GM18502 (cell line): ENCODE results near the gene VWC2.

Experiments
- ATAC-seq: cut with Tn5 transposase; IDR thresholded peaks from one replicate; pipeline ENCODE4 v1.9.1; 2021; ENCODE audit warnings: mild to moderate bottlenecking; ENCODE audit not compliant: unreplicated experiment, poor library complexity

The VWC2 gene

DNA sequence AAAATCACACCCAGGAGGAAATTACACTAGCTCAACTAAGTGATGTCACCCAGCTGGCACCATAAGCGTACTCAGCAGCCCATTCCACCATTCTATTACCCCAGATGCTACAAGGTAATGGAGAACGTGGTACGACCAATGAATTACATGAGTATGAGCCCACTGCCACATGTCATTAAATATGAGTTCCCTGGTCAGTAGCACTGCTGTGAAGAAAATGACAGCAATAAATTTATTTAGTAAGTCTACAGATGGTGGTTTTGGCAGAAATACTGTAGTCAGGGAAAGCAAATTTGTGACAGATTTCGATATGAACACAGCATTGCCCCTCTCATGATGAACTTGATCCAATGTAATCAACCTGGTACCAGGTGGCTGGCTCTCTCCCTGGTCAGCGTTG lies 154.2 kb downstream of the VWC2 start:
- ATAC-seq = no peak

DNA sequence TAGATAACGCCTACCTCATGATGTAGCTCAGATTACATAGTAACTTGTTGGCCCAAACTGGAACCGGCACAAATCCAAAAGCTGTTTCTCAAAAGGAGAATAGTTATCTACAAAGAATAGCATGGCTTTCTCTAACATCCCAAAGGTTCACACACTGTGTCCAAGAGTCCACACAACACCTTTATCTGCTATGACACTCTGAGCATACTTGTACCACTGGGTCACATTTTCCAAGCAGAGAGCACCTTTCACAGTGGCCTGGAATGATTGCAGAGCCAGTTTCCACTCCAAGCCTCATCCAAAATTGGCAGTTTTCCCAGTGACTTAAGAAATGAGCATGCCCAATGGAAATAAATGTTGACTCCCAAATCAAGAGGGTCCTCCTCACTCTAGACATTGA lies 155.3 kb downstream of the VWC2 start:
- ATAC-seq = no peak

DNA sequence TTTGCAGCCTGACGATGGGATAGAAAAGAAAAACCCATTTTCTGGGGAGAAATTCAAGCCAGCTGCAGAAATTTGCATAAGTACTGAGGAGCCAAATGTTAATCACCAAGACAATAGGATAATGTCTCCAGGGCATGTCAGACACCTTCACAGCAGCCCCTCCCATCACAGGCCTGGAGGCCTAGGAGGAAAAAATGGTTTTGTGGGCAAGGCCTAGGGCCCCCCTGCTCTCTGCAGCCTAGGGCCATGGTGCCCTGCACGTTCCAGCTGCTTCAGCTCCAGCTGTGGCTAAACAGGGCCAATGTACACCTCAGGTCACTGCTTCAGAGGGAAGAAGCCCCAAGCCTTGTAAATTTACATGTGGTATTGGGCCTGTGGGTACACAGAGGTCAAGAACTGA lies 158.2 kb downstream of the VWC2 start:
- no peak for ATAC-seq

DNA sequence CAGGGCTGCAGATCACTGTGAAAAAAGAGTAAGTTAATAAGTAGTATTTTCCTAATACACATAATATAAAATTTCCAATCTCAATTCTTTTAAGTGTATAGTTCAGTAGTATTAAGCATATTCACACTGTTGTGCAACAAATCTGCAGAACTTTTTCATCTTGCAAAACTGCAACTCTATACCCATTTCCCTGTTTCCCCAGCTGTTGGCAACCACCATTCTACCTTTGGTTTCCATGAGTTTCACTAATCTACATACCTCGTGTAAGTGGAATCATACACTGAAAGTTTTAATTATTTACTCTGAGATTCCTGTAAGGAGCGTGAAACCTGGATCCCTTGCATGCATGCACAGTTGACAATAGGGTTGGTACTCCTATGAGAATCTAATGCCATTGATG lies 164.2 kb downstream of the VWC2 start:
- no peak for ATAC-seq
